ENCODE results near the gene ARPC1B. TPM values are rescaled to one million over a fixed set of nuclear protein-coding genes. Genes with fewer than 3 reads are reported as not detected.

Gene ARPC1B
- total and polyA plus RNA-seq, 9 of the 15 experiments (the other 6 are each of a cell fraction or from before 2014, with no cell fraction given) = 6.7 to 357 (median 211) TPM

DNA sequence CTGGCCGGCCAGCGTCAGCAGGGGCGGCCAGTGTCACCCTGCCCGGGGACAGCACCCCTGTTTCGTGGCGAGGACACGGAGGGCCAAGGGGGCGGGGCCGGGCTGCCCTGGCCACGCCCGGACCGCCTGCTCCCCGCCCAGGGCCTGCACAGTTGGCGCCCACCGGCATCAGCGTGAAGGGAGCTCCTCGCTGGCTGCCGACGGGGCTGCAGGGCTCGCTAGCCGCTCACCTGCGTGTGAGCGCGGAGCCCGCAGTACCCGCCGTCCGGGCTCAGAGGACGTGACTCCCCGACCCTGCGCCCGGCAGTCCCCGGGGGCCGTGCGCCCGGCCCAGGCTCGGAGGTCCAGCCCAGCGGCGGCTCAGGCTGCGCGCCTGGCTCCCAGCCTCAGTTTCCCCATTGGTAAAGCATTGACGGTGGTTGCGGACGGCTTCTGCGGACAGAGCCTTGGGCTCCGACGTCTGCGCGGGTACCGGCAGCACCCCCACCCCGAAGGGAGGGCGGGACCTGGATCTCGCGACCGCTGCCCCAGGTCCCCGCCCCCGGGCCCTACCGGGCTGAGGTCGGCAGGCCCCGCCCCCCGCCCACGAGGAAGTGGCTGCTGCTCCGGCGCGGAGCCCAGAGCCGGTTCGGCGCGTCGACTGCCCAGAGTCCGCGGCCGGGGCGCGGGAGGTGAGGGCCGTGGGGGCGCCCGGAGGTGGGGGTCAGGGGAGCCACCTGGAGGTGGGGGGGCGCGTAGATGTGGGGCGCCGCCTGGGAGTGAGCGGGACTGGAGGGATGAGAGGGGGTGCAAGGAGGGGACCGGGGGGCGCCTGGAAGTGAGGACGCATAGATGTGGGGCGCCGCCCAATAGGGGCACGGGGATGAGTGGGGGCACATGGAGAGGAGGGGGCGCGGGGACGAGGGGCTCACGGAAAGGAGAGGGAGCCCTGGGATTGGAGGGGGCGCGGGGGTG lies at the start of gene ARPC1B (continued):
- peak; percentile 78; the same call in 1 of the 2 replicates for TF ChIP-seq CBX1 (IDR thresholded peaks at IDR 0.05; ENCODE audit: low read depth)
- peak; percentile 61 for TF ChIP-seq FUS (optimal IDR thresholded peaks at IDR 0.05; ENCODE audit: low read depth, low read length)
- peak; percentile 94 for TF ChIP-seq NCOA6 (IDR thresholded peaks at IDR 0.05)
- no peak for TF ChIP-seq TEAD2 (tag; IDR thresholded peaks at IDR 0.05)
- TF ChIP-seq BRD9 (IDR thresholded peaks at IDR 0.05; ENCODE audit: low read depth, partially characterized antibody) = no peak
- TF ChIP-seq, protein P1, sequence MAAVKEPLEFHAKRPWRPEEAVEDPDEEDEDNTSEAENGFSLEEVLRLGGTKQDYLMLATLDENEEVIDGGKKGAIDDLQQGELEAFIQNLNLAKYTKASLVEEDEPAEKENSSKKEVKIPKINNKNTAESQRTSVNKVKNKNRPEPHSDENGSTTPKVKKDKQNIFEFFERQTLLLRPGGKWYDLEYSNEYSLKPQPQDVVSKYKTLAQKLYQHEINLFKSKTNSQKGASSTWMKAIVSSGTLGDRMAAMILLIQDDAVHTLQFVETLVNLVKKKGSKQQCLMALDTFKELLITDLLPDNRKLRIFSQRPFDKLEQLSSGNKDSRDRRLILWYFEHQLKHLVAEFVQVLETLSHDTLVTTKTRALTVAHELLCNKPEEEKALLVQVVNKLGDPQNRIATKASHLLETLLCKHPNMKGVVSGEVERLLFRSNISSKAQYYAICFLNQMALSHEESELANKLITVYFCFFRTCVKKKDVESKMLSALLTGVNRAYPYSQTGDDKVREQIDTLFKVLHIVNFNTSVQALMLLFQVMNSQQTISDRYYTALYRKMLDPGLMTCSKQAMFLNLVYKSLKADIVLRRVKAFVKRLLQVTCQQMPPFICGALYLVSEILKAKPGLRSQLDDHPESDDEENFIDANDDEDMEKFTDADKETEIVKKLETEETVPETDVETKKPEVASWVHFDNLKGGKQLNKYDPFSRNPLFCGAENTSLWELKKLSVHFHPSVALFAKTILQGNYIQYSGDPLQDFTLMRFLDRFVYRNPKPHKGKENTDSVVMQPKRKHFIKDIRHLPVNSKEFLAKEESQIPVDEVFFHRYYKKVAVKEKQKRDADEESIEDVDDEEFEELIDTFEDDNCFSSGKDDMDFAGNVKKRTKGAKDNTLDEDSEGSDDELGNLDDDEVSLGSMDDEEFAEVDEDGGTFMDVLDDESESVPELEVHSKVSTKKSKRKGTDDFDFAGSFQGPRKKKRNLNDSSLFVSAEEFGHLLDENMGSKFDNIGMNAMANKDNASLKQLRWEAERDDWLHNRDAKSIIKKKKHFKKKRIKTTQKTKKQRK (IDR thresholded peaks at IDR 0.05; ENCODE audit: borderline replicate concordance, low read depth, low read length) = no peak
- TF ChIP-seq ZNF445 (CRISPR knock-in tag; IDR thresholded peaks at IDR 0.05; ENCODE audit: low read depth) = no peak
- TF ChIP-seq ZFX (CRISPR knock-in tag; IDR thresholded peaks at IDR 0.05) = peak; percentile 76
- TF ChIP-seq, protein P2, sequence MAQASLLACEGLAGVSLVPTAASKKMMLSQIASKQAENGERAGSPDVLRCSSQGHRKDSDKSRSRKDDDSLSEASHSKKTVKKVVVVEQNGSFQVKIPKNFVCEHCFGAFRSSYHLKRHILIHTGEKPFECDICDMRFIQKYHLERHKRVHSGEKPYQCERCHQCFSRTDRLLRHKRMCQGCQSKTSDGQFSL (CRISPR knock-in tag; IDR thresholded peaks at IDR 0.05) = peak; percentile 85
- TF ChIP-seq, protein P2 (tag; IDR thresholded peaks at IDR 0.05) = peak in 1 of 2 experiments; percentile 63; a peak in 2 of 4 replicates
- no peak for TF ChIP-seq ELK3 (CRISPR knock-in tag; IDR thresholded peaks at IDR 0.05)
- TF ChIP-seq, protein P3, sequence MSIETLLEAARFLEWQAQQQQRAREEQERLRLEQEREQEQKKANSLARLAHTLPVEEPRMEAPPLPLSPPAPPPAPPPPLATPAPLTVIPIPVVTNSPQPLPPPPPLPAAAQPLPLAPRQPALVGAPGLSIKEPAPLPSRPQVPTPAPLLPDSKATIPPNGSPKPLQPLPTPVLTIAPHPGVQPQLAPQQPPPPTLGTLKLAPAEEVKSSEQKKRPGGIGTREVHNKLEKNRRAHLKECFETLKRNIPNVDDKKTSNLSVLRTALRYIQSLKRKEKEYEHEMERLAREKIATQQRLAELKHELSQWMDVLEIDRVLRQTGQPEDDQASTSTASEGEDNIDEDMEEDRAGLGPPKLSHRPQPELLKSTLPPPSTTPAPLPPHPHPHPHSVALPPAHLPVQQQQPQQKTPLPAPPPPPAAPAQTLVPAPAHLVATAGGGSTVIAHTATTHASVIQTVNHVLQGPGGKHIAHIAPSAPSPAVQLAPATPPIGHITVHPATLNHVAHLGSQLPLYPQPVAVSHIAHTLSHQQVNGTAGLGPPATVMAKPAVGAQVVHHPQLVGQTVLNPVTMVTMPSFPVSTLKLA (conservative IDR thresholded peaks at IDR 0.05) = peak in 1 of 2 experiments; percentile 70
- no peak for TF ChIP-seq RAD51 (IDR thresholded peaks at IDR 0.05; ENCODE audit: borderline replicate concordance, low read depth)
- peak; percentile 82 for TF ChIP-seq CHD2 (IDR thresholded peaks at IDR 0.05; ENCODE audit: low read depth, low read length)
- TF ChIP-seq GMEB1 (CRISPR knock-in tag; IDR thresholded peaks at IDR 0.05) = 0 out of 2 replicates have a peak, but pooled peaks have one; percentile 6
- TF ChIP-seq PCBP1 (IDR thresholded peaks at IDR 0.05; ENCODE audit: low read depth, low read length, poor library complexity, severe bottlenecking) = no peak

Measured in K562 (cell line).